Renal cortical epithelial cell (primary cell): Measurements from ENCODE around the gene RIC8A. TPM values are rescaled to one million over a fixed set of nuclear protein-coding genes. Genes with fewer than 3 reads are reported as not detected.

ENCODE experiments used
- DNase-seq: peaks from one replicate; pipeline ENCODE4 v3.0.0-alpha.2; 2011; ENCODE audit warnings: low read depth
- total RNA-seq: library from RNA; depleted of rRNA; stranded (reverse); fragments of >200 nt; gene quantifications from 2 replicates; pipeline ENCODE4 v1.2.3, GENCODE V29; 2014

RIC8A gene
- total RNA-seq, 1 donor from 2014 or later = 144 TPM

DNA sequence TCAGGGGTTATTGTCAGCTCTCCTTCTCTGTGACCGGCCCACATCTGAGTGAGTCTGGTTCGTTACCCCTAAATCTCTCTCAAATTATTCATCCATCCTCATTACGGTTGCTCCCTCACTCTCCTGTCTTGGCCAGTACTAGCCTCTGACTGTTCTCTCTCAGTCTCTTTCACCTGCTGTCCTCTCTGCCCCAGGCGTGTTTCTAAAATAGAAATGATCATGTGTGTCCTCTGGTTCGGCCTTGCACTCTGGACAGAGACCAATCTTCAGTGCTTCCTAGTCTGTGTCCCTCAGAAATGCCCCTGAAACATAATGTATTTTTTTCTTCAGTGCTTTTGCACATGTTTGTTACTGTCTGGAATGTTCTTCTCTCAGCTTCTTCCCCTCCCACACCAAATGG lies 34.1 kb downstream of the RIC8A start:
- no peak for DNase-seq

DNA sequence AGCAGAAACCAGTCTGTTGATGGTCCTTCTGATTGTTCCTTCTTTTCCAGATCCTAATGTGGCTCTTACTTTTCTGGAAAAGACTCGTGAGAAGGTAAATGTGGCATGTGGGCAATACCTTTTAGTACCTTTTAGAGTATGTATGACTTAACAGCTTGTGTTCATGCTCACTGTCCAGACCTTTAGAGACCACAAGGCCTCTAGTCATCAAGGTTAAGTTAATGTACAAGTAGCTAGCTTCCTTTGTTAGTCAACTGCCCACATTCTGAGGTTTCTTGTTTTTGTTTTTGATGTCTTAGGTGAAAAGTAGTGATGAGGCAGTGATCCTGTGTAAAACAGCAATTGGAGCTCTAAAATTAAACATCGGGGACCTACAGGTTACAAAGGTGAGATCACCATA lies 36.9 kb downstream of the RIC8A start:
- DNase-seq = peak; percentile 75

DNA sequence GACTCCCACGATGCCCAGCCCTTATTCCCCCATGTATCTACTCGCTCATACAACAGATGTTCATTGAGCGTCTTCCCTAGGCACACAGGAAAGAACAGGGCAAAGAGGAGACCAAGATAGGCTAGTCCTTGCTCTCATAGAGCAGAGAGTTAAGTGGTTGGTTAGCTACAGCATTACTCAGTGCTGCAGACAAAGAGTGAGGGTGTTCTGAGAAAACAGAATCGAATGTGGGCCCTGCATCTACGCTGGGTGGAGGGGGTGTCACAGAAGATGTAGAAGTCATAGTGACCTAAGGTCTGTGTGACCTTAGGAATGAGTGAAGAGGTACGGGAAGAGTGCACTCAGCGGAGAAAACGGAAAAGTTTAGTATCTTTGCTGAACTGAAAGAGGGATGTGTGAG lies 41.6 kb downstream of the RIC8A start:
- no peak for DNase-seq

DNA sequence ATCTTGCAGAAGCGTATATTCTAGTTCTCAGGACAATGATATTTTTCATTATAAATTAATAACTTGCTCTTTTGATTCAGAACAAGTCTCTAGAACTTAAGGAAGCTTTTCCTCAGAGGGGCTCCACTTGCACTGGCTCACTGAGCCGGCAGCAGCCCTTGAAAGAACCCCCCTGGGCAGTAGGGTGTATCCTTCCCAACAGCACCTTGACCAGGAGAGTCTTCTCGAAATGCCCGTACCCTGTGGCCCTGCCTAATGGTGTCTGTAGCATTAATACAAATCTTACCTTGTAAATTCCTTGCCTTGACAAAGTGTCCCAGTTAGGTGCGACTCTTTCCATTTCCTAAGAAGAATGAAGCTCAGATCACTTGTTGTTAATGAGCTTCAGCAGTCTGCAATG lies 42.8 kb downstream of the RIC8A start:
- no peak for DNase-seq

DNA sequence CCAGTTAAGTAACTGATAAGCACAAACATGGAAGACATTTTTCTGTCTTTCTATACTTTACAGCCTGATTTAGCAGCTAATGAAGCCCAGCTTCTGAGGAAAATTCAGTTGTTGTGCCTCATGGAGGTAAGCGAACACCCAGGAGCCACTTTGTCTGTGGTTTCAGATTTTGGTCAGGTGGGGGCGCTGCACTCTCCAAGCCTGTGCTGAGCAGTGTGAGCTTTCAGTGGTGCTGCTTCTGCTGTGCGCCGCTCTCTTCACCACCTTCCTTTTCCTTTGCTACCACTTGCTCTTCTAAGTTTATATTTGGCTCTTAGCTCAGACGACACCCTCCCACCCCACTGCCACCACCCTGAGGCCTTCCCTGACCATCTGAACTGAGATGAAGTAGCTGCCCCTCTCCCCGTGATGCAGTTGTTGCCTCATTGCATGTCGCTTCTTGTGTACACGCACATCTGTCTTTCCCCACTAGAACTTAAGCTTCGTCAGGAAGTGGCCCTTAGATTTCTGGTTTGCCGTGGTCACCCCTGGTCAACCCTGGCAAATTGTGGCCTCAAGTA lies 43.3 kb downstream of the RIC8A start:
- peak; percentile 36 for DNase-seq

DNA sequence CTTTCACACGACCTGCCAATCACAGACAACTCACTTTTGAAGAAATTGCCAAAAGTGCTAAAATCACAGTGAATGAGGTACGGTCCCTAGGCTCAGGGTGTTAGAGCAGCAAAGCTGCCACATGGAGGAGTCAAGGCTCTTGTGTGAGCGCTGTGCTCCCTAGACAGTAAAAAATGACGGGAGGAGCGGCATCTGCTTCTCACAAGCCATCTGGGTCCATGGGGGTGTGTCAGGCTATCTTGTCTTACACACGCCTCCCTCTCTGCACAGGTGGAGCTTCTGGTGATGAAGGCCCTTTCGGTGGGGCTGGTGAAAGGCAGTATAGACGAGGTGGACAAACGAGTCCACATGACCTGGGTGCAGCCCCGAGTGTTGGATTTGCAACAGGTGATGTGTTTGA lies 44.0 kb downstream of the RIC8A start:
- DNase-seq = no peak

DNA sequence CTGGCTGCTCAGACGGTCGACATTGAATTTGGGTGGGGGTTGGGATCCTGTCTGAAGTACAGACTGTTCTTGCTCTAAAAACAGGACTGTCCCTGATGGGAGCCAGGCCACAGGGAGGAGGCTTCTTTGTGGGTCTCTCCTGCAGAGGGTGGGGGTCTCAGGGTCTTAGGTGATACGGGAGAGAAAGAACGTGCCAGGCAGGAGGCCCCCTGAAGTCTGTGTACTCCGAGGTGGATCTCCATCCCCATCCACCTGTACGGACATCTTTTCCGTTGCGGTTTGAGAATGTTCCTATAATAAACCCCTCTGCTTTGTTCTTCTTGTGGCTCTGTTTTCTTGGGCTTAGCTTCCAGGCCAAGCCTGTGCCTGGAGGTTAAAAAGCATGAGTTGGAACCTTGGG lies 45.2 kb downstream of the RIC8A start:
- no peak for DNase-seq

DNA sequence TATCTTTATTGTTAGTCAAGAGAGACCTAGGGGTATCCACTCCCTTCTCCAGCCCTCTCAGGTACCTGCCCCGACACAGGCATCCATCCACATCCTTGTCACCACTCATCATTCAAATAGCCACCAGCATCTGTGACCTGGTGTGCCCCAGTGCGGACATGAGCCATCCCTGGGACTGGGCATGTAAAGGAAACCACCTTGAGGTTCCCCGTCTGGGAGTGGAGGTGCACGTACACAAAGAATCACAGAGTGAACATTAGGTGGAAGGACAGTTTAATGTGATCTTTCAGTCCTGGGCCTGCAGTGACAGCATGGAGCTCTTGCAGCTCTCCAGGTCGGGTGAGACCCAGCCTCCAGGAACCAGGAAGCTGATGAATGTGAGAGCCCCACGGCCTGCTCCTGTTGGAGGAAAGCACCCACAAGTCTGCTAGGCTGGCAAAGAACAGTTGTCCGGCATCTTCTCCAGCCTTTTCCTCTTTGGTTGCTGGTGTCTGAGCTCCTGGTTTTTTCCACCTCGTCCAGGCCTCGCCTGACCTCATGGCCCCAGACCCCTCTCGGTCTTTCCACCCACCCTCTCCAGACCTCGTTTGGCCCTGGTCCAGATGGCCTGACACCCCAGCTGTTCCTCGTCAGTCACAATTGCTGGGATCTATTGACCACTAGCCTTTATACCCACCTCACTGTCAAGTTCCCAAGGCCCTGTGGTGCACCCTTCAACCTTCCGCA lies 45.8 kb downstream of the RIC8A start:
- no peak for DNase-seq

DNA sequence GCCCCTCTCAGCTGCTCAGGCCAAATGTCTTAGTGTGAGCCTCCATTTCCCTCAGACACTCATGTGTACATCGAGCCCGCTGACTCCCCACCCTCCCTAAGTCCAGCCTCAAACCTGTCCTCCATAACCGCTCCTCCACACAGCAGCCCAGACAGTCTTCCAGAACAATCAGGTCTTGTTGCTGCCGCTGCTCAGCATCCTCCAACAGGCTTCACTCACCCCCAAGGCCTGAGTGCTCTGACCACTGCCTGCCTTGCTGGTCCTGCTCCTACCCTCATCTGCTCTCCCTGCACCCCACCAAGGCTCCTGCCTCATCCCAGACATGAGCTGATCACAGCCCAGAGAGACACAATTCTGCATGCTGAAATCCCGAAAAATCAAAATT lies 46.4 kb downstream of the RIC8A start:
- no peak for DNase-seq

DNA sequence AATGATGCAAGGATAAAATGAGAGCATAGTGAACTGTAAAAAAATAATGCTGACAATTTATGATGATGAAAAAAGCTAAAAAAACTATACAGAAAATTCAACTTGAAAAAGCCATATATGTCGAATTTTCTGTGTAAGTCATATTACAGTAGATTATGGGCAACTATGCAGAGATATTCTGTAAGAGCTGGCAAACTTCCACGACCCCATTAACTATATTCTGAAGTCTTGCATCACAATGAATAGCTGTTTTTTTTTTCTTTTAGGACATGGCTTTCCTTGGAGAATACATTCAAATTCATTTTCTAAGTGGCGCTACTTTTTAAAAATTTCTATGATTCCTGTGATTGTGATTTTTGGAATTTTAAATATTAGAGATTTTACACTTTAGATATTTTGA lies 47.7 kb downstream of the RIC8A start:
- no peak for DNase-seq

DNA sequence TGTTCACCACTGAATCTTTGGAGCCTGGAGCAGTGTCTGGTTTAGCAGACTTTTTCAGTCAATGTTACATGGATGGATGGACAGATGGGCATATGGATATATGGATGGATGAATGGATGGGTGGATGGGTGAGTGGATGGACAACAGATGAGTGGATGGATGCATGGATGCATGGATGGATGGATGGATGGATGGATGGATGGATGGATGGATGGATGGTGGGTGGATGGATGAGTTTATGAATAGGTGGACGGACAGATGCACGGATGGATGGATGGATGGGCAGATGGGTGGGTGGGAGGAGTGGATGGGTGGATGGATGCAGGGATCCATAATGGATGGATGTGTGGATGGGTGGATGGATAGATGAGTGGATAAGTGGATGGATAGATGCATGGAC lies 48.3 kb downstream of the RIC8A start:
- no peak for DNase-seq

DNA sequence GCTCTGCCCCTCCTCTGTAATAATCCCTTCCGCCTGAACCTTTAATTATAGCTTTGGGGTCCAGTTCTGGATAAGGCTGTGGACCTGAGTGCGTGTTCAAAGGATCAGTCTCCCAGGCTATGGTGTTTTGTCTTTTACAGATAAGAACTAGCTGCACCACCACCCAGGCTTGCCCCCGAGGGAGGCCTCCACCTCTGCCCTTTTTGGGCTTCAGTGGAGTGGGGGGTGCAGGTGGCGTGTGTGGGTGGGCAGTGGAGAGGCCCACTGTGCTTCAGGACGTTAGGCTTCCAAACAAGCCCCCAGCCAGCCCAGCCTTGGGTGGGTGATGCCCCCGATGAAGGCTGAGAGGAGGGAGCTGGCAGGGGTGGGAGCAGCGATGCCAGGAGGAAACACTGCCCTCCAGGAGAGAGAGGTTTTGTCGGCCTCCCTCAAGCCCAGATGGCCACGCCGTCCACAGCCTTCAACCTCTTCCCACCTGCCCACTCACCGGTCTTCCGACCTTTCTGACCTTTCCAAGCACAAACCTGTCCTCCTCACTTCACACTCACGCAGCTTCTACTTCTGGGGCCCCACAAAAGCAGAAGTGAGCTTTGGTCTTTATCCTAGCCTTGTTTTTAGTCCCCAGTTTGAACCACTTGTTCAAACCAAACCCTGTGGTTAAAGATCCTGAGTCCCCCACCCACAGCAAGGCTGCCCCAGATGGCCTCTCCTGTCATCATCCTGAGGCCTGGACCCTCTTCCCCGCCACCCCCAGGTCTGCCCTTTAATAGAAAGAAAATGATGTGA lies 49.6 kb downstream of the RIC8A start:
- DNase-seq = no peak

DNA sequence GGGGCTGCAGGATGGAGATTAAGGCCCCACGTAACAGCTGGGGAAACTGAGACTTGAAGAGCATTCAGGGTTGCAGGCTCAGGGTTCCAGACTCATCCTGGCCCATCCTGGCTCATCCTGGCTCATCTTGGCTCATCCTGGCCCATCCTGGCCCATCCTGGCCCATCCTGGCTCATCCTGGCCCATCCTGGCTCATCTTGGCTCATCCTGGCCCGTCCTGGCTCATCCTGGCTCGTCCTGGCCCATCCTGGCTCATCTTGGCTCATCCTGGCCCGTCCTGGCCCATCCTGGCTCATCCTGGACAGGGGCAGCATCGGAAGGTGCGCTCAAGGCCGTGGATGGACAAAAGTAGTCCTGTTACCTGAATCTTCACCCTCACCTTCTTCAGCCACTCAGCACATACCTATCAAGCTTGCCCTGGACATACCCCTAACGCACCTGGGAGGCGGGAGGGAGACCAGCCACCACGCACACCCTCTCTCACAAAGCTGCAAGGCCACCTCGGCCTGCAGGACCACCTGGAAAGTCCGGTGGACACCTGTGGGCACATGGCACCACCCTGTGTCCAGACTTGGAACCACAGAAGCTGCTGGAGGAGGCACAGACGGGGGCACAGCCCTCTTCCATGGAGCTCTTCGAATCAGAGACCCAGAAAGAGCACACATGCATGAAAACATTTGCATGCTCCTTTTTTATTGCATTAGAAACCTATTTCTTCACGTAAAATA lies 50.4 kb downstream of the RIC8A start:
- DNase-seq = no peak

DNA sequence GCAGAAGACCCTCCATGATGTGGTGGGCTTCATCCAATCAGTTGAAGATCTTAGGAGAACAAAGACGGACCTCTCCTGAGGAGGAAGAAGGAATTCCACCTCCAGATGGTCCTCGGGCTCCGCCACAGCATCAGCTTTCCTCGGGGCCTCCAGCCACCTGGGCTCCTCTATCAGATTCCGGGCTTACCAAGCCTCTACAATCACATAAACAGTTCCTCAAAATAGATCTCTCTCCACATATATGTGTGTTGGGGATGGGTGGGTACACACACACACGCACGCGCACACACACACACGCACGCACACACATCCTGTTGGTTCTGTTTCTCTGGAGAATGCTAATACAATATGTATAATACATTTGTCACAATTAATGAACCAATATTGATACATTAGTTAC lies 51.9 kb downstream of the RIC8A start:
- DNase-seq = no peak

DNA sequence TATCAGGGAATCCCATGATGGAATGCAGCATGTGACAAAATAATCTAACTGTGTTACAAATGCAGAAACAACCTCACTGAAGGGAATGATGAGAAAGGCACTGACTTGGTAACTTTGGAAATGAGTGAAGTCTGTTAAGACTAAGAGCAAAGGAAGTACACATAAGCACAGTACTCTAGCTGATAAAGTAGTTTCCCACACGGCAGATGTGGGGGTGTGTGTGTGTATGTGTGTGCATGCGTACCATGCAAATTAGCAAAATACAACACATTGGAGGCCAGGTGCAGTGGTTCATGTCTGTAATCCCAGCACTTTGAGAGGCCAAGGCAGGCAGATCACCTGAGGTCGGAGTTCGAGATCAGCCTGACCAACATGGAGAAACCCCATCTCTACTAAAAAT lies 54.1 kb downstream of the RIC8A start:
- DNase-seq = no peak

Other genes with a start within 250 kb of the RIC8A start
- gene SCGB1C1, start 14.6 kb upstream of the RIC8A start, total RNA-seq = 0.55 TPM in 1 of 2 replicates, not detected in the other
- gene BET1L, start 309 bp upstream of the RIC8A start, total RNA-seq = 18.9 and 23.7 TPM in 2 replicates
- 4.3 and 10.0 TPM in 2 replicates for gene SIRT3, start 28.6 kb downstream of the RIC8A start, total RNA-seq
- gene PSMD13, start 29.3 kb downstream of the RIC8A start, total RNA-seq = 74.2 and 172 TPM in 2 replicates
- gene NLRP6, start 70.7 kb downstream of the RIC8A start, total RNA-seq = not detected in 2 replicates
- 8.8 and 12.9 TPM in 2 replicates for gene PGGHG, start 81.4 kb downstream of the RIC8A start, total RNA-seq
- gene IFITM5, start 91.8 kb downstream of the RIC8A start, total RNA-seq = not detected in 2 replicates
- gene IFITM2, start 100.1 kb downstream of the RIC8A start, total RNA-seq = 13.5 and 126 TPM in 2 replicates
- 7.6 and 53.5 TPM in 2 replicates for gene IFITM1, start 106.3 kb downstream of the RIC8A start, total RNA-seq
- gene IFITM3, start 113.2 kb downstream of the RIC8A start, total RNA-seq = 14.9 and 70.2 TPM in 2 replicates
- gene B4GALNT4, start 161.8 kb downstream of the RIC8A start, total RNA-seq = 4.0 and 4.5 TPM in 2 replicates
- 1.7 and 13.7 TPM in 2 replicates for gene PKP3, start 186.5 kb downstream of the RIC8A start, total RNA-seq
- 5.4 and 41.5 TPM in 2 replicates for gene SIGIRR, start 207.3 kb downstream of the RIC8A start, total RNA-seq
- gene ANO9, start 234.3 kb downstream of the RIC8A start, total RNA-seq = 9.2 and 10.8 TPM in 2 replicates
- gene PTDSS2, start 242.6 kb downstream of the RIC8A start, total RNA-seq = 25.9 and 40.7 TPM in 2 replicates